K562 (cell line): ENCODE results near the gene MCAM. TPM values are rescaled to one million over a fixed set of nuclear protein-coding genes. Genes with fewer than 3 reads are reported as not detected.

Experiments
- ATF3 ChIP-seq, 2 experiments: fragments of 450-650 bp in 1 of 2; sonication (generic) in 1 of 2; formaldehyde crosslinking in 1 of 2; IDR thresholded peaks in 1 of 2; conservative IDR thresholded peaks in 1 of 2; 2 replicates each; pipeline versions ENCODE4 v1.6.1 to v1.8.1; 2016 to 2023; ENCODE audit warnings: mild to moderate bottlenecking in 2 of 2, moderate library complexity in 2 of 2, inconsistent platforms in 1 of 2, missing genetic modification reagents in 1 of 2
- CBFB ChIP-seq: sonication (generic); formaldehyde crosslinking; IDR thresholded peaks from 2 replicates; pipeline ENCODE4 v1.4.0; 2020; ENCODE audit warnings: mild to moderate bottlenecking, missing genetic modification reagents
- CBX5 ChIP-seq: IDR thresholded peaks from 2 replicates; pipeline ENCODE4 v1.6.1; 2014; ENCODE audit warnings: low read depth, borderline replicate concordance
- ELK3 ChIP-seq: fragments of 450-650 bp; formaldehyde crosslinking; IDR thresholded peaks from 2 replicates; pipeline ENCODE4 v1.4.0; 2020; ENCODE audit warnings: mild to moderate bottlenecking
- GATAD2A ChIP-seq: fragments of 450-650 bp; IDR thresholded peaks from 2 replicates; pipeline ENCODE4 v1.6.1; 2017
- GTF3C2 ChIP-seq: IDR thresholded peaks from 3 replicates; pipeline ENCODE4 v1.6.1; 2011; ENCODE audit warnings: borderline replicate concordance, mild to moderate bottlenecking, moderate library complexity; ENCODE audit not compliant: insufficient read length; ENCODE audit errors: extremely low read depth
- HOXB6 ChIP-seq: fragments of 250-450 bp; sonication (Bioruptor Pico); IDR thresholded peaks from 2 replicates; pipeline ENCODE4 v1.5.1; 2022; ENCODE audit warnings: mild to moderate bottlenecking, borderline replicate concordance
- JUNB ChIP-seq: fragments of 450-650 bp; formaldehyde crosslinking; conservative IDR thresholded peaks from 2 replicates; pipeline ENCODE4 v1.4.0; 2020; ENCODE audit warnings: mild to moderate bottlenecking
- KDM2B ChIP-seq: fragments of 250-450 bp; sonication (Bioruptor Pico); IDR thresholded peaks from 2 replicates; pipeline ENCODE4 v1.8.0; 2021; ENCODE audit warnings: mild to moderate bottlenecking, moderate library complexity
- MAZ ChIP-seq, 2 experiments: fragments of 450-650 bp in 1 of 2; sonication (generic) in 1 of 2; formaldehyde crosslinking; IDR thresholded peaks in 1 of 2; conservative IDR thresholded peaks in 1 of 2; 2 replicates each; pipeline versions ENCODE4 v1.4.0 to v1.5.0; 2020; ENCODE audit warnings: mild to moderate bottlenecking in 1 of 2, missing genetic modification reagents in 1 of 2
- MEF2A ChIP-seq: IDR thresholded peaks from 2 replicates; pipeline ENCODE4 v1.6.1; 2011; ENCODE audit warnings: low read depth, mild to moderate bottlenecking, low read length, moderate library complexity; ENCODE audit not compliant: control insufficient read depth
- MEIS2 ChIP-seq: fragments of 450-650 bp; IDR thresholded peaks from 2 replicates; pipeline ENCODE4 v1.6.1; 2014; ENCODE audit warnings: mild to moderate bottlenecking; ENCODE audit not compliant: partially characterized antibody
- TCFL5 ChIP-seq: fragments of 250-450 bp; sonication (Bioruptor Pico); conservative IDR thresholded peaks from 2 replicates; pipeline ENCODE4 v1.6.1; 2021; ENCODE audit warnings: mild to moderate bottlenecking, moderate library complexity, matching md5 sums
- TEAD1 ChIP-seq, 2 experiments: fragments of 450-650 bp in 1 of 2; sonication (generic) in 1 of 2; formaldehyde crosslinking; IDR thresholded peaks; 2 replicates each; pipeline versions ENCODE4 v1.4.0 to v1.8.0; 2020 to 2022; ENCODE audit warnings: mild to moderate bottlenecking in 2 of 2, missing genetic modification reagents in 1 of 2
- TFAP4 ChIP-seq: sonication (generic); formaldehyde crosslinking; IDR thresholded peaks from 2 replicates; pipeline ENCODE4 v1.8.0; 2022; ENCODE audit warnings: missing genetic modification reagents, mild to moderate bottlenecking, moderate library complexity, borderline replicate concordance
- TFE3 ChIP-seq: fragments of 450-650 bp; formaldehyde crosslinking; IDR thresholded peaks from 2 replicates; pipeline ENCODE4 v1.4.0; 2020; ENCODE audit warnings: mild to moderate bottlenecking, mixed read lengths
- ZFPM2 ChIP-seq: fragments of 250-450 bp; sonication (Bioruptor Pico); IDR thresholded peaks from 2 replicates; pipeline ENCODE4 v1.5.1; 2022; ENCODE audit warnings: mild to moderate bottlenecking
- ZNF277 ChIP-seq: fragments of 250-450 bp; sonication (Bioruptor Pico); IDR thresholded peaks from 2 replicates; pipeline ENCODE4 v1.8.0; 2022; ENCODE audit warnings: inconsistent platforms, mild to moderate bottlenecking, moderate library complexity, borderline replicate concordance
- ZNF695 ChIP-seq: fragments of 450-650 bp; formaldehyde crosslinking; IDR thresholded peaks from 2 replicates; pipeline ENCODE4 v1.4.0; 2020; ENCODE audit warnings: mild to moderate bottlenecking, moderate library complexity
- polyA plus RNA-seq, 8 experiments: library from polyadenylated mRNA; depleted of rRNA in 4 of 8; stranded (reverse) in 5 of 8; unstranded in 3 of 8; fragments of >200 nt; fragmentation: Nextera tagmentation in 2 of 8; fragmentation: Illumina TruSeq in 1 of 8; extraction: Ambion mirVana in 2 of 8; extraction: Trizol in 1 of 8; gene quantifications; 2 replicates each; pipeline versions ENCODE4 v1.2.1 to v1.2.3, GENCODE V29; 2011 to 2014; ENCODE audit warnings: inconsistent platforms in 1 of 8, missing spikeins in 1 of 8
- total RNA-seq, 7 experiments: library from RNA; depleted of rRNA in 6 of 7; stranded (reverse); fragments of >200 nt in 6 of 7; fragmentation: Illumina TruSeq in 2 of 7; extraction: Trizol in 2 of 7; gene quantifications; 2 replicates each; pipeline versions ENCODE4 v1.2.1 to v1.2.3, GENCODE V29; 2011 to 2021; ENCODE audit warnings: low replicate concordance in 1 of 7

The MCAM gene
- total and polyA plus RNA-seq, 9 of the 15 experiments (the other 6 are each of a cell fraction or from before 2014, with no cell fraction given), result 14.7 to 118 (median 53.6) TPM

- TF ChIP-seq GATAD2A (no peak), ATF3 (IDR thresholded peaks at IDR 0.05) (no peak), ATF3 (CRISPR knock-in tag; conservative IDR thresholded peaks at IDR 0.05) (no peak), KDM2B (CRISPR knock-in tag) (no peak), HOXB6 (CRISPR knock-in tag) (no peak), MEF2A (no peak), MEIS2 (no peak), GTF3C2 (no peak), ELK3 (CRISPR knock-in tag) (no peak), TCFL5 (CRISPR knock-in tag) (no peak), CBFB (CRISPR knock-in tag) (no peak), ZFPM2 (no peak), TEAD1 (CRISPR knock-in tag; IDR thresholded peaks at IDR 0.05) (peak; percentile 58 to 97; a peak in 3 of 4 replicates), ZNF277 (CRISPR knock-in tag) (no peak), TFE3 (CRISPR knock-in tag) (no peak), TFAP4 (CRISPR knock-in tag) (peak; percentile 50), MAZ (CRISPR knock-in tag; conservative IDR thresholded peaks at IDR 0.05 in 1 of 2, IDR thresholded peaks at IDR 0.05 in 1 of 2) (no peak), JUNB (CRISPR knock-in tag) (no peak), CBX5 (no peak), ZNF695 (CRISPR knock-in tag) (no peak)
These were observed 6.7 kb upstream of the MCAM start (continued) for GRCh38 chr11:119323532-119324033.
